GM18870 (cell line): ENCODE data around the gene SPATA4.
"Not testable (repeated sequence)": the region's sequence is repeated elsewhere in the genome, so short reads cannot be mapped to it uniquely, and the experiment has no call there.

Experiments
- ATAC-seq: cut with Tn5 transposase; IDR thresholded peaks from one replicate; pipeline ENCODE4 v1.9.1; 2021; ENCODE audit warnings: moderate library complexity; ENCODE audit not compliant: unreplicated experiment

The SPATA4 gene

GRCh38 chr4:176195184-176195978 lies at the start of gene SPATA4:
SPATA4 (minus strand) TSS chr4:176195585; CDS start chr4:176195562, 23 bp downstream.
- peak; percentile 98 for ATAC-seq

GRCh38 chr4:176242764-176243347 lies 47.5 kb upstream of the SPATA4 start:
- ATAC-seq: no peak

- ATAC-seq: no peak
These were observed 46.3 kb upstream of the SPATA4 start for GRCh38 chr4:176241703-176242102.

GRCh38 chr4:176238826-176239225 lies 43.4 kb upstream of the SPATA4 start:
- no peak for ATAC-seq

GRCh38 chr4:176238157-176238610 lies 42.8 kb upstream of the SPATA4 start:
- ATAC-seq: no peak

- no peak for ATAC-seq
These were observed 41.6 kb upstream of the SPATA4 start for GRCh38 chr4:176236946-176237345.

GRCh38 chr4:176230836-176231235 lies 35.5 kb upstream of the SPATA4 start:
- no peak for ATAC-seq

- no peak for ATAC-seq
These were observed 34.3 kb upstream of the SPATA4 start for GRCh38 chr4:176229645-176230044.

- no peak for ATAC-seq
These were observed 31.4 kb upstream of the SPATA4 start for GRCh38 chr4:176226736-176227135.

GRCh38 chr4:176223561-176223960 lies 28.2 kb upstream of the SPATA4 start:
- ATAC-seq: no peak

- ATAC-seq: no peak
These were observed 26.8 kb upstream of the SPATA4 start for GRCh38 chr4:176222149-176222548.

GRCh38 chr4:176217510-176217909 lies 22.1 kb upstream of the SPATA4 start:
- ATAC-seq: no peak

GRCh38 chr4:176212351-176212750 lies 17.0 kb upstream of the SPATA4 start:
- not testable (repeated sequence) for ATAC-seq

GRCh38 chr4:176210579-176211296 lies 15.4 kb upstream of the SPATA4 start:
- ATAC-seq: no peak

- no peak for ATAC-seq
These were observed 14.7 kb upstream of the SPATA4 start for GRCh38 chr4:176210101-176210500.

GRCh38 chr4:176209535-176209934 lies 14.2 kb upstream of the SPATA4 start:
- no peak for ATAC-seq

GRCh38 chr4:176207839-176208238 lies 12.5 kb upstream of the SPATA4 start:
- no peak for ATAC-seq

- ATAC-seq: no peak
These were observed 9.9 kb upstream of the SPATA4 start for GRCh38 chr4:176205299-176205698.

GRCh38 chr4:176198316-176198903 lies 3.0 kb upstream of the SPATA4 start:
- ATAC-seq: no peak

- no peak for ATAC-seq
These were observed 1.4 kb downstream of the SPATA4 start for GRCh38 chr4:176193938-176194337.

GRCh38 chr4:176193126-176193525 lies 2.3 kb downstream of the SPATA4 start:
- ATAC-seq: no peak
